ENCODE measurements around the gene DMD.

Gene DMD

DNA sequence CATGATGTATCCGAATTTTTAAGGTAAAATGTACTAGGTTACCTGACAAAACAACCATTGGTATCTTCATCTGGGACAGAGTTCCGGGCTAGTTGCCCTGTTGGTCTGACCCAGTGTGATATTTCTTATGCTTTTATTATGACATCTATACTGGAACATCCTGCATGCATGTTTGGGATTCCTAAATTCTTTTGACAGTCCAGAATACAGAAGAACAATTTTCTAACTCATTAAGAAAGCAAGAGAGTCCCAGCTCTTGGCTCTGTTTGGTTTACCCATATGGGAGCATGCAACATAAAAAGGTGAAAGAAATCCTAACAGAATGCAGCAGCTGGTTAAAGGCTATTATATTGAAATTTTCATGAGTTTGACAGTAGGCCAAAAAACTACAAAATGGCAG is 1891.8 kb downstream of the DMD start:
- Histone ChIP-seq H3K79me2 (ENCODE audit: insufficient read depth, low read length) (no peaks in the 10 kb centered on the region), H3K36me3 (ENCODE audit: insufficient read depth, low read length) (no peaks in the 10 kb centered on the region), H3K4me1 (ENCODE audit: insufficient read depth, low read length, poor library complexity, severe bottlenecking) (peaks cover 14% of the 10 kb centered on the region), H3K4me2 (ENCODE audit: low read depth, low read length, poor library complexity, severe bottlenecking) (no peak overlapping the region), H4K20me1 (ENCODE audit: insufficient read depth, low read length, poor library complexity, severe bottlenecking) (no peaks in the 10 kb centered on the region), H3K4me3 (ENCODE audit: low read length, poor library complexity, severe bottlenecking) (no peak overlapping the region), H3K27me3 (ENCODE audit: insufficient read depth, low read length, poor library complexity, severe bottlenecking) (no peaks in the 10 kb centered on the region), H3K9ac (ENCODE audit: low read depth, low read length, poor library complexity, severe bottlenecking) (no peak overlapping the region), H2AFZ (ENCODE audit: low read length) (no peak overlapping the region), H3F3A (ENCODE audit: low read depth) (no peaks in the 10 kb centered on the region), H3K9me2 (replicated peaks; ENCODE audit: low read depth, low read length) (no peaks in the 10 kb centered on the region), H3K9me3 (ENCODE audit: insufficient read depth, low read depth, low read length) (no peaks in the 10 kb centered on the region)
- no peak for TF ChIP-seq EZH2phosphoT487 (IDR thresholded peaks at IDR 0.05; ENCODE audit: borderline replicate concordance)
- TF ChIP-seq, protein P1, sequence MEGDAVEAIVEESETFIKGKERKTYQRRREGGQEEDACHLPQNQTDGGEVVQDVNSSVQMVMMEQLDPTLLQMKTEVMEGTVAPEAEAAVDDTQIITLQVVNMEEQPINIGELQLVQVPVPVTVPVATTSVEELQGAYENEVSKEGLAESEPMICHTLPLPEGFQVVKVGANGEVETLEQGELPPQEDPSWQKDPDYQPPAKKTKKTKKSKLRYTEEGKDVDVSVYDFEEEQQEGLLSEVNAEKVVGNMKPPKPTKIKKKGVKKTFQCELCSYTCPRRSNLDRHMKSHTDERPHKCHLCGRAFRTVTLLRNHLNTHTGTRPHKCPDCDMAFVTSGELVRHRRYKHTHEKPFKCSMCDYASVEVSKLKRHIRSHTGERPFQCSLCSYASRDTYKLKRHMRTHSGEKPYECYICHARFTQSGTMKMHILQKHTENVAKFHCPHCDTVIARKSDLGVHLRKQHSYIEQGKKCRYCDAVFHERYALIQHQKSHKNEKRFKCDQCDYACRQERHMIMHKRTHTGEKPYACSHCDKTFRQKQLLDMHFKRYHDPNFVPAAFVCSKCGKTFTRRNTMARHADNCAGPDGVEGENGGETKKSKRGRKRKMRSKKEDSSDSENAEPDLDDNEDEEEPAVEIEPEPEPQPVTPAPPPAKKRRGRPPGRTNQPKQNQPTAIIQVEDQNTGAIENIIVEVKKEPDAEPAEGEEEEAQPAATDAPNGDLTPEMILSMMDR (conservative IDR thresholded peaks at IDR 0.05; ENCODE audit: low read length), result no peak

DNA sequence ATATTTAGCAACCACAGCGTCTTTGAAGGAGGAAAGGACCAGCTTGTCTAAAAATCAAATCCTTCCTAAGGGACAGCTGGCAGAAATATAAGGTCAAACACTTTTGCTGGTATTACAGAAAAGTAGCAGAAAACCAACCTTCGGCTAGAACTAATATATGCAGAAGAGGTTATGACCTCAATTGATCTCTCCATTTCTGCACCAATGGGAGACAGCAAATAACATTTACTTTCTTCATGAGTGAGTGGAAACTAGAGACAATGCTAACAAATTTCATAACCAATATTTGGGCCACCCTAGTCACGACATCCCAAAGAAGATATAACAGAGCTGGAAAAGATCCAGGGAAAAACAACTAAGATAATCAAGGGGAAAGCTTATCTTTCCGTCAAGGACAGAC is 1892.5 kb downstream of the DMD start:
- H4K20me1 ChIP-seq (ENCODE audit: insufficient read depth, low read length, poor library complexity, severe bottlenecking), result no peaks in the 10 kb centered on the region
- H2AFZ ChIP-seq (ENCODE audit: low read length), result no peak overlapping the region
- H3K4me2 ChIP-seq (ENCODE audit: low read depth, low read length, poor library complexity, severe bottlenecking), result no peak overlapping the region
- H3K9me2 ChIP-seq (replicated peaks; ENCODE audit: low read depth, low read length), result no peaks in the 10 kb centered on the region
- H3K4me3 ChIP-seq (ENCODE audit: low read length, poor library complexity, severe bottlenecking), result no peak overlapping the region
- no peak for TF ChIP-seq EZH2phosphoT487 (IDR thresholded peaks at IDR 0.05; ENCODE audit: borderline replicate concordance)
- TF ChIP-seq, protein P1 (conservative IDR thresholded peaks at IDR 0.05; ENCODE audit: low read length), result no peak
- H3K79me2 ChIP-seq (ENCODE audit: insufficient read depth, low read length), result no peaks in the 10 kb centered on the region
- no peaks in the 10 kb centered on the region for H3K36me3 ChIP-seq (ENCODE audit: insufficient read depth, low read length)
- H3F3A ChIP-seq (ENCODE audit: low read depth), result no peaks in the 10 kb centered on the region
- no peaks in the 10 kb centered on the region for H3K9me3 ChIP-seq (ENCODE audit: insufficient read depth, low read depth, low read length)
- H3K4me1 ChIP-seq (ENCODE audit: insufficient read depth, low read length, poor library complexity, severe bottlenecking), result peaks cover 10% of the 10 kb centered on the region
- no peaks in the 10 kb centered on the region for H3K27me3 ChIP-seq (ENCODE audit: insufficient read depth, low read length, poor library complexity, severe bottlenecking)
- H3K9ac ChIP-seq (ENCODE audit: low read depth, low read length, poor library complexity, severe bottlenecking), result no peak overlapping the region

GRCh38 chrX:31316340-31316991 is 1894.9 kb downstream of the DMD start:
- no peaks in the 10 kb centered on the region for H4K20me1 ChIP-seq (ENCODE audit: insufficient read depth, low read length, poor library complexity, severe bottlenecking)
- peaks cover 3% of the 10 kb centered on the region for H3K4me1 ChIP-seq (ENCODE audit: insufficient read depth, low read length, poor library complexity, severe bottlenecking)
- no peak for TF ChIP-seq EZH2phosphoT487 (IDR thresholded peaks at IDR 0.05; ENCODE audit: borderline replicate concordance)
- TF ChIP-seq, protein P1 (conservative IDR thresholded peaks at IDR 0.05; ENCODE audit: low read length), result no peak
- no peak overlapping the region for H2AFZ ChIP-seq (ENCODE audit: low read length)
- no peaks in the 10 kb centered on the region for H3F3A ChIP-seq (ENCODE audit: low read depth)
- H3K27me3 ChIP-seq (ENCODE audit: insufficient read depth, low read length, poor library complexity, severe bottlenecking), result no peaks in the 10 kb centered on the region
- H3K9ac ChIP-seq (ENCODE audit: low read depth, low read length, poor library complexity, severe bottlenecking), result no peak overlapping the region
- H3K9me3 ChIP-seq (ENCODE audit: insufficient read depth, low read depth, low read length), result no peaks in the 10 kb centered on the region
- H3K36me3 ChIP-seq (ENCODE audit: insufficient read depth, low read length), result no peaks in the 10 kb centered on the region
- H3K9me2 ChIP-seq (replicated peaks; ENCODE audit: low read depth, low read length), result no peaks in the 10 kb centered on the region
- no peaks in the 10 kb centered on the region for H3K79me2 ChIP-seq (ENCODE audit: insufficient read depth, low read length)
- no peak overlapping the region for H3K4me3 ChIP-seq (ENCODE audit: low read length, poor library complexity, severe bottlenecking)
- no peak overlapping the region for H3K4me2 ChIP-seq (ENCODE audit: low read depth, low read length, poor library complexity, severe bottlenecking)
